OCI-LY7 (cell line): ENCODE data around the gene FMN2.

Source experiments
- CTCF ChIP-seq: fragments of 200-600 bp; sonication (generic); conservative IDR thresholded peaks from 2 replicates; pipeline ENCODE4 v1.5.1; 2014; ENCODE audit warnings: mild to moderate bottlenecking, antibody characterized with exemption, low read length, moderate library complexity, mixed read lengths
- EZH2phosphoT487 ChIP-seq: fragments of 200-600 bp; sonication (generic); IDR thresholded peaks from 2 replicates; pipeline ENCODE4 v1.6.1; 2018; ENCODE audit warnings: low read depth, borderline replicate concordance, mild to moderate bottlenecking, mixed run types, antibody characterized with exemption, low read length, moderate library complexity, mixed read lengths

DNA sequence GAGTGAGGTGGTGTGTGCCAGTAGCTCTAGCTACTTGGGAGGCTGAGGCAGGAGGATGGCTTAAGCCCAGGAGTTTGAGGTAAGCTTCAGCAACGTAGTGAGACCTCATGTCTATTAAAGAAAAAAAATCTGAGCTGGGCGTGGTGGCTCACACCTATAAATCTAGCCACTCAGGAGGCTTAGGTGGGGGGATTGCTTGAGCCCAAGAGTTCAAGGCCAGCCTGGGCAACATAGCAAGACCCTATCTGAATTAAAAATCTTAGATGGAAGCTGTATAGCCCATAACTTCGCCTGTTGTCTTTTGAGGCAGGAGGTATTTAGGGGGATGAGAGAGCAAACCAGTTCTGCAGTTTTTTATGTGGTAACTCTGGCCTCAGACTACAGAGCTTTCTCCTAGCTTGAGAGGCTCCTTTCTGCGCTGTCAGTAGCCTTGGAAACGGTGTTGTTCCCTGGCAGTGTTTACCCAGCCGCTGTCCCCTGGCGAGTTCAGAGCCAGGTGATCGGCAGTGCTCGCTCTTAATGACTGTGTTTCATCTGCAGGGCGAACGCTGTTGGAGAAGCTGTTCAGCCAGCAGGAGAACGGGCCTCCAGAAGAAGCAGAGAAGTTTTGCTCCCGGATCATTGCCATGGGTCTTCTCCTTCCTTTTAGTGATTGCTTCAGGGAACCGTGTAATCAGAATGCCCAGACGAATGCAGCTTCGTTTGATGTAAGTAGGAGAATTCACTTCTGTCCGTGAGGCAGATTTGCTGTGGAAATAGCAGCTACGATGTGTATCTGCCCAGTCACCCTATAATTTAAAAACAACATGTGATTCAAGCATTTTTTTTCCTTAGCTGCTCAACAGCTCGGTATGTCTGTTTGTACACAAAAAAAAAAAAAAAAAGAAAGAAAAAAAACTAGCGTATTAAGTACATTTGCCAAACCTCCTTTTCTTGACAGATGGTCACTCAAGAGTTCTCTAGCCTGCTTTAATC, 31.2 kb downstream of the FMN2 start:
- TF ChIP-seq CTCF = no peak
- TF ChIP-seq EZH2phosphoT487 = no peak
